ENCODE measurements around the gene TRIM14. TPM values are rescaled to one million over a fixed set of nuclear protein-coding genes. Genes with fewer than 3 reads are reported as not detected.

The TRIM14 gene
- total RNA-seq, 4 donors from 2014 or later = 9.4 to 16.8 (median 10.1) TPM

GRCh38 chr9:98152526-98152925 is 33.5 kb upstream of the TRIM14 start:
- H3K27ac ChIP-seq = no peak overlapping the region
- H3K4me3 ChIP-seq = no peak overlapping the region
- DNase-seq (ENCODE audit: low spot score in 2 of 2) = no peak
- TF ChIP-seq, protein P1, sequence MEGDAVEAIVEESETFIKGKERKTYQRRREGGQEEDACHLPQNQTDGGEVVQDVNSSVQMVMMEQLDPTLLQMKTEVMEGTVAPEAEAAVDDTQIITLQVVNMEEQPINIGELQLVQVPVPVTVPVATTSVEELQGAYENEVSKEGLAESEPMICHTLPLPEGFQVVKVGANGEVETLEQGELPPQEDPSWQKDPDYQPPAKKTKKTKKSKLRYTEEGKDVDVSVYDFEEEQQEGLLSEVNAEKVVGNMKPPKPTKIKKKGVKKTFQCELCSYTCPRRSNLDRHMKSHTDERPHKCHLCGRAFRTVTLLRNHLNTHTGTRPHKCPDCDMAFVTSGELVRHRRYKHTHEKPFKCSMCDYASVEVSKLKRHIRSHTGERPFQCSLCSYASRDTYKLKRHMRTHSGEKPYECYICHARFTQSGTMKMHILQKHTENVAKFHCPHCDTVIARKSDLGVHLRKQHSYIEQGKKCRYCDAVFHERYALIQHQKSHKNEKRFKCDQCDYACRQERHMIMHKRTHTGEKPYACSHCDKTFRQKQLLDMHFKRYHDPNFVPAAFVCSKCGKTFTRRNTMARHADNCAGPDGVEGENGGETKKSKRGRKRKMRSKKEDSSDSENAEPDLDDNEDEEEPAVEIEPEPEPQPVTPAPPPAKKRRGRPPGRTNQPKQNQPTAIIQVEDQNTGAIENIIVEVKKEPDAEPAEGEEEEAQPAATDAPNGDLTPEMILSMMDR (IDR thresholded peaks at IDR 0.05) = no peak
- TF ChIP-seq POLR2A (IDR thresholded peaks at IDR 0.05) (no peak), EP300 (IDR thresholded peaks at IDR 0.05) (no peak)
- H3K4me1 ChIP-seq = no peaks in the 10 kb centered on the region
- peaks cover 0 to 3% (median 0%) of the 10 kb centered on the region in 3 donors for H3K36me3 ChIP-seq
- no peaks in the 10 kb centered on the region for H3K27me3 ChIP-seq
- H3K9me3 ChIP-seq = peaks cover 0 to 3% (median 0%) of the 10 kb centered on the region in 4 donors

DNA sequence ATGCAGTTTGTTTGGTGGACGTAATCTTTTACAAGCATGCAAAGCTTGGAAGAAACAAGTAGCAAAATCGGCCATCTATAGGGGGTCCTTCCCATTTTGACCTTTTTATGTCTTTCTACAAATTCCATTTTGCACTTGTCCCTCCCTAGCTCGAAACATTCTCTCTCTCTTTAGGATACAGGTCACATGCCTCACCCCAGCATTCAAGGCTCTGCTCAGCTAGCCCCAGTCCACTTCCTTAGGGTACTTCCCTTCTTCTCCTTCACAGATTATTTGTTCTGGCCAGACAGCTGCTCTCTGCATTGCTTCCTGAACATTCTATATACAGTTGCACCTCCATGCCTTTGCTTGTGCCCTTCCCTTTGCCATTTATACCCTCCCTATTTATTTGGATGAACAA is 31.7 kb upstream of the TRIM14 start:
- DNase-seq (ENCODE audit: low spot score in 2 of 2) = no peak
- Histone ChIP-seq H3K27me3 (no peaks in the 10 kb centered on the region), H3K27ac (no peak overlapping the region), H3K9me3 (peaks cover 0 to 3% (median 0%) of the 10 kb centered on the region in 4 donors), H3K4me3 (no peak overlapping the region), H3K4me1 (no peaks in the 10 kb centered on the region), H3K36me3 (no peaks in the 10 kb centered on the region)
- 58 to 67% methylated on average over 3 of the region's 3 CpGs for WGBS, 2 donors
- no peak for TF ChIP-seq POLR2A (IDR thresholded peaks at IDR 0.05)
- TF ChIP-seq, protein P1 (IDR thresholded peaks at IDR 0.05) = no peak
- no peak for TF ChIP-seq EP300 (IDR thresholded peaks at IDR 0.05)

DNA sequence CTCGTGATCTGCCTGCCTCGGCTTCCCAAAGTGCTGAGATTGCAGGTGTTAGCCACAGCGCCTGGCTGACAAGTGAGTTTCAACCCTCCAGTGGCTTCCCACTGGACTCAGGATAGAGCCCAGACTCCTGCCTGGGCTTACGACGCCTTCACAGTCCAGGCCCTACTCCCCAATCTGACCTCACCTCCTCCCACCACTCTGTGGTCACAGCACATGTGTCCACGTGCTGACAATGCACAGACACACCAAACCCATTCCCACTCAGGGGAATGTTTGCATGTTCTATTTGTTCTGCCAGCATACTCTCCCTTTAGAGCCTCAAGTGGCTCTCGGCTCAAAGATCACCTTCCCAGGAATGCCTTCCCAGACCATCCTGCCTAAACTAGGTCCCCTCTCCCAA is 31.1 kb upstream of the TRIM14 start:
- TF ChIP-seq POLR2A (IDR thresholded peaks at IDR 0.05) (no peak), EP300 (IDR thresholded peaks at IDR 0.05) (no peak)
- TF ChIP-seq, protein P1 (IDR thresholded peaks at IDR 0.05) = no peak
- Histone ChIP-seq H3K27ac (no peak overlapping the region), H3K9me3 (peaks cover 0 to 3% (median 0%) of the 10 kb centered on the region in 4 donors), H3K27me3 (no peaks in the 10 kb centered on the region), H3K4me1 (no peaks in the 10 kb centered on the region), H3K4me3 (no peak overlapping the region), H3K36me3 (no peaks in the 10 kb centered on the region)
- no peak for DNase-seq (ENCODE audit: low spot score in 2 of 2)
- WGBS, 2 donors = 77 to 78% methylated on average over 7 of the region's 7 CpGs

DNA sequence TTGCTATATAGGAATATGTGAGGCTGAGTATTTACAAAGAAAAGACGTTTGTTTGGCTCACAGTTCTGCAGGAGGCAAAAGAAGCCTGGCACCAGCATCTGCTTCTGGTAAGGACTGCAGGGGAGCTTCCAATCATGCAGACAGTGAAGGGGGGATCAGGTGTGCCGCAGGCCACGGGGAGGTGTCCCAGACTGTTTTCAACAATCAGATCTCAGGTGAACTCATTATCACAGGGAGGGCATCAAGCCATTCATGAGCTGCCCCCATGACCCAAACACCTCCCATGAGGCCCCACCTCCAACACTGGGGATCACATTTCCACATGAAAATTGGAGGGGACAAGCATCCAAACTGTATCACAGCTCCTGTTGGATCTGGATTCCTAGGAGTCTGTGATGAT is 30.4 kb upstream of the TRIM14 start:
- peaks cover 0 to 3% (median 0%) of the 10 kb centered on the region in 4 donors for H3K9me3 ChIP-seq
- WGBS, 2 donors = 63 to 80% methylated on average over 3 of the region's 3 CpGs
- H3K4me3 ChIP-seq = no peak overlapping the region
- no peaks in the 10 kb centered on the region for H3K36me3 ChIP-seq
- no peaks in the 10 kb centered on the region for H3K27me3 ChIP-seq
- no peak for TF ChIP-seq POLR2A (IDR thresholded peaks at IDR 0.05)
- TF ChIP-seq, protein P1 (IDR thresholded peaks at IDR 0.05) = no peak
- no peak for TF ChIP-seq EP300 (IDR thresholded peaks at IDR 0.05)
- no peak for DNase-seq (ENCODE audit: low spot score in 2 of 2)
- H3K4me1 ChIP-seq = no peaks in the 10 kb centered on the region
- H3K27ac ChIP-seq = no peak overlapping the region

- H3K27ac ChIP-seq = no peak overlapping the region
- WGBS, 2 donors = 84 to 85% methylated on average over 2 of the region's 2 CpGs
- TF ChIP-seq EP300 (IDR thresholded peaks at IDR 0.05) = no peak
- TF ChIP-seq, protein P1 (IDR thresholded peaks at IDR 0.05) = no peak
- TF ChIP-seq POLR2A (IDR thresholded peaks at IDR 0.05) = no peak
- H3K36me3 ChIP-seq = no peaks in the 10 kb centered on the region
- H3K9me3 ChIP-seq = peaks cover 0 to 3% (median 0%) of the 10 kb centered on the region in 4 donors
- H3K4me3 ChIP-seq = no peak overlapping the region
- H3K27me3 ChIP-seq = no peaks in the 10 kb centered on the region
- DNase-seq (ENCODE audit: low spot score in 2 of 2) = no peak
- H3K4me1 ChIP-seq = no peaks in the 10 kb centered on the region
These were observed 29.5 kb upstream of the TRIM14 start for GRCh38 chr9:98148486-98148885.
